Neural progenitor cell (in vitro differentiated cells): ENCODE measurements around the gene LRRC38. TPM values are rescaled to one million over a fixed set of nuclear protein-coding genes. Genes with fewer than 3 reads are reported as not detected.

Source experiments
- DNase-seq: peaks from one replicate; pipeline ENCODE4 v3.0.0-alpha.2; 2016; ENCODE audit warnings: low spot score
- H2AFZ ChIP-seq: fragments of 200-600 bp; sonication (generic); replicated peaks from 2 replicates; pipeline ENCODE4 v1.6.1; 2016; ENCODE audit warnings: antibody characterized with exemption
- H3F3A ChIP-seq: fragments of 200-600 bp; sonication (generic); 2 replicates; pipeline ENCODE4 v1.6.1; 2016; ENCODE audit warnings: antibody characterized with exemption, low read depth
- H3K27ac ChIP-seq: fragments of 200-600 bp; sonication (generic); 2 replicates; pipeline ENCODE4 v1.5.1; 2016; ENCODE audit warnings: mild to moderate bottlenecking
- H3K27me3 ChIP-seq: fragments of 200-600 bp; sonication (generic); 2 replicates; pipeline ENCODE4 v1.6.1; 2016; ENCODE audit warnings: mild to moderate bottlenecking, moderate library complexity
- H3K36me3 ChIP-seq: fragments of 200-600 bp; sonication (generic); 2 replicates; pipeline ENCODE4 v1.5.1; 2016
- H3K4me1 ChIP-seq: fragments of 200-600 bp; sonication (generic); 2 replicates; pipeline ENCODE4 v1.6.1; 2016; ENCODE audit warnings: mixed run types
- H3K4me2 ChIP-seq: fragments of 200-600 bp; sonication (generic); 2 replicates; pipeline ENCODE4 v1.6.1; 2016
- H3K4me3 ChIP-seq: fragments of 200-600 bp; sonication (generic); 2 replicates; pipeline ENCODE4 v1.5.1; 2016
- H3K79me2 ChIP-seq: fragments of 200-600 bp; sonication (generic); 2 replicates; pipeline ENCODE4 v1.6.1; 2016; ENCODE audit warnings: low read depth
- H3K9ac ChIP-seq: fragments of 200-600 bp; sonication (generic); 2 replicates; pipeline ENCODE4 v1.6.1; 2016
- H3K9me3 ChIP-seq: fragments of 200-600 bp; sonication (generic); 2 replicates; pipeline ENCODE4 v1.5.1; 2016; ENCODE audit warnings: low read depth
- H4K20me1 ChIP-seq: fragments of 200-600 bp; sonication (generic); 2 replicates; pipeline ENCODE4 v1.6.1; 2016; ENCODE audit warnings: low read depth
- H3K27ac Mint-ChIP-seq: 3 replicates; pipeline ENCODE4 v1.8.0; 2021; ENCODE audit warnings: mixed read lengths
- H3K27me3 Mint-ChIP-seq: 2 replicates; pipeline ENCODE4 v1.8.0; 2022; ENCODE audit warnings: low read depth, mild to moderate bottlenecking, inconsistent platforms, moderate library complexity, mixed read lengths; ENCODE audit not compliant: insufficient read depth
- H3K36me3 Mint-ChIP-seq: 3 replicates; pipeline ENCODE4 v1.8.0; 2021; ENCODE audit warnings: mixed read lengths
- H3K4me1 Mint-ChIP-seq: 3 replicates; pipeline ENCODE4 v1.8.0; 2021; ENCODE audit warnings: mixed read lengths
- H3K4me3 Mint-ChIP-seq: 3 replicates; pipeline ENCODE4 v1.8.0; 2021; ENCODE audit warnings: mild to moderate bottlenecking, moderate library complexity, mixed read lengths
- H3K9me3 Mint-ChIP-seq: 3 replicates; pipeline ENCODE4 v1.8.0; 2020; ENCODE audit warnings: mixed read lengths
- CTCF ChIP-seq: fragments of 200-600 bp; sonication (generic); IDR thresholded peaks from 2 replicates; pipeline ENCODE4 v1.5.1; 2017; ENCODE audit warnings: antibody characterized with exemption, mild to moderate bottlenecking
- EZH2 ChIP-seq: fragments of 200-600 bp; sonication (generic); IDR thresholded peaks from 2 replicates; pipeline ENCODE4 v1.6.1; 2017; ENCODE audit warnings: antibody characterized with exemption, mild to moderate bottlenecking, moderate library complexity
- EZH2phosphoT487 ChIP-seq: fragments of 200-600 bp; sonication (generic); IDR thresholded peaks from 2 replicates; pipeline ENCODE4 v1.6.1; 2017; ENCODE audit warnings: antibody characterized with exemption
- total RNA-seq: library from RNA; depleted of rRNA; stranded (reverse); fragments of >200 nt; gene quantifications from 2 replicates; pipeline ENCODE4 v1.2.3, GENCODE V29; 2015; ENCODE audit warnings: low replicate concordance

Gene LRRC38
- total RNA-seq, 1 donor from 2014 or later: not detected

DNA sequence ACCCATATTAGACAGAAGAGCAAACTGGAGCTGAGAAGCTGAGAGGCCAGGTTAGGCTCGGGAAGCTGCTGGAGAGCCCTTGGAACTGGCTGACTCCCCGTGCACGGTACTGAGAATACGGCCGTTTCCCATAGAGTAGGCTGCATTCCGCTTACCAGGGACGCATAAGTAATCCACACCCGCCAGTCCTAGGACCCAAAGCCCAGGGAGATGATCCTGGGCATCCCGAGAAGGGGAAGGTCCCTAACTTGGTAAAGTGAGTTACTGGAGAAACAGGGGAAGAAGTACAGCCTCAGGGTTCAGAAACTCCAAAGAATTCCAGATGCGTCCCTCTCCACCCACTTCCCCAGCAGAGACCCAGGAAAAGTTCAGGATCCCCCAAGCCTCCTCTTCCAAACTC, 1.3 kb downstream of the LRRC38 start:
- TF ChIP-seq EZH2 (no peak), EZH2phosphoT487 (no peak), CTCF (no peak)
- peak overlapping the region; percentile 51 for H3K27ac Mint-ChIP-seq
- Histone ChIP-seq H3K4me2 (peak overlapping the region; percentile 77), H3K79me2 (no peaks in the 10 kb centered on the region), H3K9me3 (no peaks in the 10 kb centered on the region), H4K20me1 (peaks cover 17% of the 10 kb centered on the region), H3K4me3 (peak overlapping the region; percentile 40), H3F3A (no peaks in the 10 kb centered on the region), H3K9ac (no peak overlapping the region), H3K27me3 (peaks cover 97% of the 10 kb centered on the region), H3K36me3 (no peaks in the 10 kb centered on the region), H3K4me1 (peaks cover 9% of the 10 kb centered on the region), H2AFZ (peak overlapping the region; percentile 79), H3K27ac (no peak overlapping the region)
- no peaks in the 10 kb centered on the region for H3K9me3 Mint-ChIP-seq
- peaks cover 68% of the 10 kb centered on the region for H3K27me3 Mint-ChIP-seq
- DNase-seq: peak; percentile 55
- no peaks in the 10 kb centered on the region for H3K36me3 Mint-ChIP-seq
- H3K4me3 Mint-ChIP-seq: peak overlapping the region; percentile 79
- peaks cover 7% of the 10 kb centered on the region for H3K4me1 Mint-ChIP-seq

DNA sequence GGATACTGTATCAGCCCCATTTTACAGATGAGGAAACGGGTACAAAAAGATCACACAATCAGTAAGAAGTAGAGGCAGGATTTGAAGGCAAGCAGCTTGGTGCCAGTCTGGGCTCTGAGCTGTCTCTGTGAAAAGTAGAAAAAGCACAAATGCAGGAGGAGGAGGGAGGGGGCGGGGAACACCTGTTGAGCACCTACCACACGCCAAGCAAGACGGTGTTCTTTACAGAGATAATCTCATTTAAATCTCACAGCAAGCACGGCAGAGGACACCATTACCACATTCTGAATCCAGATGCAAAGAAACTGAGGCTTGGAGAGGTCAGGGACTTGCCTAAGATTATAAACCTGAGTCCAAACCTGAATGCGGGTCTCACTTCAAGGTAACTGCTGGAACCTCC, 3.3 kb downstream of the LRRC38 start:
- Histone ChIP-seq H4K20me1 (peaks cover 17% of the 10 kb centered on the region), H3K9me3 (no peaks in the 10 kb centered on the region), H3K4me2 (no peak overlapping the region), H3K36me3 (no peaks in the 10 kb centered on the region), H3K4me3 (no peak overlapping the region), H3K9ac (no peak overlapping the region), H3K4me1 (peaks cover 9% of the 10 kb centered on the region), H3K27ac (no peak overlapping the region), H3K79me2 (no peaks in the 10 kb centered on the region), H3K27me3 (peaks cover 81% of the 10 kb centered on the region), H3F3A (no peaks in the 10 kb centered on the region), H2AFZ (no peak overlapping the region)
- H3K4me3 Mint-ChIP-seq: no peak overlapping the region
- H3K9me3 Mint-ChIP-seq: no peaks in the 10 kb centered on the region
- H3K27me3 Mint-ChIP-seq: peaks cover 58% of the 10 kb centered on the region
- no peak for DNase-seq
- H3K4me1 Mint-ChIP-seq: peaks cover 7% of the 10 kb centered on the region
- H3K27ac Mint-ChIP-seq: no peak overlapping the region
- TF ChIP-seq EZH2phosphoT487 (no peak), EZH2 (no peak), CTCF (no peak)
- H3K36me3 Mint-ChIP-seq: no peaks in the 10 kb centered on the region

- no peaks in the 10 kb centered on the region for H3F3A ChIP-seq
- H3K4me2 ChIP-seq: no peak overlapping the region
- H3K4me1 ChIP-seq: peaks cover 6% of the 10 kb centered on the region
- peaks cover 2% of the 10 kb centered on the region for H4K20me1 ChIP-seq
- Mint-ChIP-seq H3K36me3 (no peaks in the 10 kb centered on the region), H3K27ac (no peak overlapping the region), H3K4me3 (no peak overlapping the region), H3K27me3 (peaks cover 33% of the 10 kb centered on the region), H3K4me1 (peaks cover 8% of the 10 kb centered on the region), H3K9me3 (peaks cover 2% of the 10 kb centered on the region)
- H3K36me3 ChIP-seq: no peaks in the 10 kb centered on the region
- no peak overlapping the region for H3K27ac ChIP-seq
- H3K9me3 ChIP-seq: no peaks in the 10 kb centered on the region
- no peak overlapping the region for H2AFZ ChIP-seq
- no peak overlapping the region for H3K9ac ChIP-seq
- H3K27me3 ChIP-seq: peaks cover 52% of the 10 kb centered on the region
- H3K79me2 ChIP-seq: no peaks in the 10 kb centered on the region
- DNase-seq: no peak
- no peak overlapping the region for H3K4me3 ChIP-seq
- no peak for TF ChIP-seq CTCF
- TF ChIP-seq EZH2phosphoT487: no peak
- TF ChIP-seq EZH2: no peak
Measured at GRCh38 chr1:13507075-13507474, 6.7 kb downstream of the LRRC38 start.
